GM12878 (cell line): Measurements from ENCODE around the gene NCAM1. TPM values are rescaled to one million over a fixed set of nuclear protein-coding genes. Genes with fewer than 3 reads are reported as not detected.

ENCODE experiments used
- ATAC-seq: fragments of 200-7000 bp; cut with Tn5 transposase; 3 replicates; pipeline ENCODE4 v1.9.1; 2020; ENCODE audit warnings: mild to moderate bottlenecking, moderate library complexity
- BruUV-seq: library from RNA; stranded (reverse); fragments of 400-500 nt; replicated peaks from 2 replicates; lab custom pipeline; 2021; lab: Mats Ljungman, UMichigan
- CTCF ChIA-PET: fragments of 300-600 bp; sonication (Branson Sonifier 250); formaldehyde crosslinking; extraction: SDS; loops from one replicate; lab custom pipeline; 2021; ENCODE audit warnings: inconsistent platforms; lab: Yijun Ruan, JAX
- POLR2A ChIA-PET: fragments of 350-600 bp; formaldehyde crosslinking; extraction: SDS; loops from one replicate; lab custom pipeline; 2021; ENCODE audit warnings: inconsistent platforms; lab: Charles Lee
- RAD21 ChIA-PET: fragments of 300-600 bp; sonication (Branson Sonifier 250); formaldehyde crosslinking; loops from one replicate; lab custom pipeline; 2023; ENCODE audit warnings: antibody characterized with exemption; ENCODE audit not compliant: unreplicated experiment; lab: Charles Lee
- SMC1A ChIA-PET: fragments of 300-600 bp; sonication (Branson Sonifier 250); formaldehyde crosslinking; loops from one replicate; lab custom pipeline; 2023; ENCODE audit not compliant: unreplicated experiment, uncharacterized antibody; lab: Charles Lee
- DNase-seq: peaks from one replicate; pipeline ENCODE4 v3.0.0-alpha.2; 2011; ENCODE audit warnings: low read depth, low spot score
- FAIRE-seq: peaks from 3 replicates; lab custom pipeline; 2011; peaks lifted over from hg19 to GRCh38; lab: Jason Lieb, UNC
- H2AFZ ChIP-seq: 2 replicates; pipeline ENCODE4 v1.6.0; 2011; ENCODE audit warnings: low read depth, low read length, control low read depth; ENCODE audit not compliant: control insufficient read depth
- H3K27ac ChIP-seq: 2 replicates; pipeline ENCODE4 v1.5.1; 2011; ENCODE audit warnings: control low read depth; ENCODE audit not compliant: control insufficient read depth, insufficient read depth
- H3K27me3 ChIP-seq, 2 experiments: replicated peaks in 1 of 2; 2 replicates each; pipeline versions ENCODE4 v1.6.0 to v1.6.1; 2011; ENCODE audit warnings: low read length in 1 of 2; ENCODE audit not compliant: control insufficient read depth in 2 of 2, insufficient read depth in 2 of 2
- H3K36me3 ChIP-seq, 2 experiments: 2 replicates each; pipeline ENCODE4 v1.5.1; 2011; ENCODE audit warnings: low read length in 1 of 2; ENCODE audit not compliant: control insufficient read depth in 2 of 2, insufficient read depth in 2 of 2
- H3K4me1 ChIP-seq: 2 replicates; pipeline ENCODE4 v1.6.1; 2011; ENCODE audit warnings: mild to moderate bottlenecking, low read length, moderate library complexity, mixed read lengths; ENCODE audit not compliant: control insufficient read depth, insufficient read depth
- H3K4me2 ChIP-seq: 2 replicates; pipeline ENCODE4 v1.6.0; 2011; ENCODE audit warnings: control low read depth; ENCODE audit not compliant: control insufficient read depth, insufficient read depth
- H3K4me3 ChIP-seq: fragments of 200-600 bp; sonication (generic); 2 replicates; pipeline ENCODE4 v1.5.1; 2016
- H3K79me2 ChIP-seq: 2 replicates; pipeline ENCODE4 v1.6.0; 2011; ENCODE audit warnings: low read length; ENCODE audit not compliant: control insufficient read depth, insufficient read depth
- H3K9ac ChIP-seq: 2 replicates; pipeline ENCODE4 v1.8.0; 2011; ENCODE audit warnings: low read length, control low read depth, mixed read lengths; ENCODE audit not compliant: control insufficient read depth, insufficient read depth
- H3K9me3 ChIP-seq: replicated peaks from 3 replicates; pipeline ENCODE4 v1.5.1; 2011; ENCODE audit warnings: mild to moderate bottlenecking, low read length; ENCODE audit not compliant: control insufficient read depth, insufficient read depth
- H4K20me1 ChIP-seq: 2 replicates; pipeline ENCODE4 v1.6.0; 2011; ENCODE audit not compliant: control insufficient read depth, insufficient read depth
- BCL11A ChIP-seq: IDR thresholded peaks from 2 replicates; pipeline ENCODE4 v1.6.1; 2011; ENCODE audit warnings: low read depth, low read length
- BCL3 ChIP-seq: IDR thresholded peaks from 2 replicates; pipeline ENCODE4 v1.6.1; 2011; ENCODE audit warnings: borderline replicate concordance, low read depth, mild to moderate bottlenecking, moderate library complexity, low read length; ENCODE audit not compliant: insufficient read depth, poor library complexity, severe bottlenecking
- CHD2 ChIP-seq: IDR thresholded peaks from 2 replicates; pipeline ENCODE4 v1.6.1; 2011; ENCODE audit warnings: low read depth, low read length, improper control_type of control experiment, borderline replicate concordance
- EED ChIP-seq: sonication (generic); IDR thresholded peaks from 2 replicates; pipeline ENCODE4 v1.6.1; 2016; ENCODE audit warnings: antibody characterized with exemption, low read depth
- NFYA ChIP-seq: IDR thresholded peaks from 2 replicates; pipeline ENCODE4 v1.6.1; 2011; ENCODE audit warnings: low read depth, mild to moderate bottlenecking, low read length, improper control_type of control experiment, borderline replicate concordance
- RCOR1 ChIP-seq: conservative IDR thresholded peaks from 2 replicates; pipeline ENCODE4 v1.6.1; 2012; ENCODE audit warnings: low read depth, low read length, improper control_type of control experiment
- RELA ChIP-seq: fragments of 450-650 bp; IDR thresholded peaks from 2 replicates; pipeline ENCODE4 v1.8.0; 2014; ENCODE audit warnings: borderline replicate concordance; ENCODE audit not compliant: partially characterized antibody
- SMAD5 ChIP-seq: IDR thresholded peaks from 2 replicates; pipeline ENCODE4 v1.6.1; 2016; ENCODE audit warnings: antibody characterized with exemption, low read depth
- SPI1 ChIP-seq: IDR thresholded peaks from 2 replicates; pipeline ENCODE4 v1.6.1; 2011; ENCODE audit warnings: low read depth, mild to moderate bottlenecking, low read length, moderate library complexity, borderline replicate concordance; ENCODE audit not compliant: insufficient read depth
- SUPT20H ChIP-seq: IDR thresholded peaks from 2 replicates; pipeline ENCODE4 v1.6.1; 2011; ENCODE audit warnings: low read depth, mild to moderate bottlenecking, low read length, moderate library complexity, borderline replicate concordance; ENCODE audit not compliant: control insufficient read depth
- ZNF217 ChIP-seq: fragments of 450-650 bp; IDR thresholded peaks from 2 replicates; pipeline ENCODE4 v1.6.1; 2017; ENCODE audit warnings: antibody characterized with exemption, mild to moderate bottlenecking
- WGBS: methylation state at CpG from one replicate; pipeline ENCODE4 v1.1.6; 2016; ENCODE audit warnings: low lambda C conversion rate; ENCODE audit not compliant: insufficient replicate concordance, insufficient coverage; ENCODE audit errors: missing lambda C conversion rate; 5-methylcytosine and 5-hydroxymethylcytosine counted together
- in situ Hi-C: fragments of 300-500 bp; cut with MboI; formaldehyde crosslinking; loops from 9 replicates; pipeline ENCODE4 v1.14.3; 2018; ENCODE audit warnings: mixed read lengths
- intact Hi-C: fragments of 100-400 bp; cut with micrococcal nuclease; formaldehyde crosslinking; loops from one replicate; pipeline ENCODE4 v1.14.2; 2022; ENCODE audit not compliant: unreplicated experiment
- polyA plus RNA-seq, 11 experiments: library from polyadenylated mRNA; depleted of rRNA in 4 of 11; unstranded in 6 of 11; stranded (reverse) in 5 of 11; fragments of >200 nt; fragmentation: Nextera tagmentation in 4 of 11; fragmentation: Illumina TruSeq in 1 of 11; extraction: Ambion mirVana in 4 of 11; extraction: Trizol in 1 of 11; gene quantifications; 1 replicate in 1 of 11; 2 replicates in 10 of 11; pipeline versions ENCODE4 v1.2.1 to v1.2.3, GENCODE V29; 2011 to 2016; ENCODE audit warnings: inconsistent platforms in 2 of 11, missing spikeins in 2 of 11, low read depth in 1 of 11
- total RNA-seq, 4 experiments: library from RNA; depleted of rRNA in 3 of 4; stranded (reverse); fragments of >200 nt in 3 of 4; fragmentation: Illumina TruSeq in 1 of 4; extraction: Trizol in 1 of 4; gene quantifications; 2 replicates each; pipeline versions ENCODE4 v1.2.1 to v1.2.3, GENCODE V29; 2013 to 2021

Gene NCAM1
- total and polyA plus RNA-seq, 10 of the 15 experiments (the other 5 are each of a cell fraction or from before 2014, with no cell fraction given): 0.10 to 0.23 (median 0.11) TPM; not detected in 7

- H2AFZ ChIP-seq: no peak overlapping the region
- no peaks in the 10 kb centered on the region for H4K20me1 ChIP-seq
- ChIA-PET CTCF (no interaction called here), RAD21 (no interaction called here), SMC1A (interaction anchor here (0.9 kb wide), 1 partner anchor 37 kb away, joined by 4 read pairs; no protein-coding TSS in a partner anchor), POLR2A (no interaction called here)
- H3K4me1 ChIP-seq: no peaks in the 10 kb centered on the region
- in situ Hi-C loops (no loop called here), intact Hi-C loops (no loop called here)
- no peaks in the 10 kb centered on the region for H3K79me2 ChIP-seq
- no peak for FAIRE-seq
- no peak overlapping the region for H3K27ac ChIP-seq
- no peaks in the 10 kb centered on the region for H3K36me3 ChIP-seq
- TF ChIP-seq RCOR1 (no peak), BCL11A (no peak), NFYA (no peak), SPI1 (no peak), RELA (no peak), SMAD5 (no peak), SUPT20H (no peak), BCL3 (no peak), ZNF217 (no peak), CHD2 (no peak), EED (no peak)
- BruUV-seq: no TSS peak
- ATAC-seq: no peak
- H3K9ac ChIP-seq: no peak overlapping the region
- H3K9me3 ChIP-seq: no peaks in the 10 kb centered on the region
- DNase-seq: no peak
- 8% methylated on average over 4 of the region's 4 CpGs for WGBS
- H3K4me2 ChIP-seq: no peak overlapping the region
- no peak overlapping the region for H3K4me3 ChIP-seq
- H3K27me3 ChIP-seq: no peaks in the 10 kb centered on the region; a peak in 2 of 4 replicates
Measured at GRCh38 chr11:113090716-113091480, 129.7 kb downstream of the NCAM1 start.
